ENCODE measurements around the gene UMODL1. TPM values are rescaled to one million over a fixed set of nuclear protein-coding genes. Genes with fewer than 3 reads are reported as not detected.
A peak's percentile ranks its signal among the peaks of the same experiment; 100 is the strongest.
"Not testable (repeated sequence)": the region's sequence is repeated elsewhere in the genome, so short reads cannot be mapped to it uniquely, and the experiment has no call there.

Gene UMODL1
- polyA plus RNA-seq, 2 donors, result 0.12 to 0.18 TPM

DNA sequence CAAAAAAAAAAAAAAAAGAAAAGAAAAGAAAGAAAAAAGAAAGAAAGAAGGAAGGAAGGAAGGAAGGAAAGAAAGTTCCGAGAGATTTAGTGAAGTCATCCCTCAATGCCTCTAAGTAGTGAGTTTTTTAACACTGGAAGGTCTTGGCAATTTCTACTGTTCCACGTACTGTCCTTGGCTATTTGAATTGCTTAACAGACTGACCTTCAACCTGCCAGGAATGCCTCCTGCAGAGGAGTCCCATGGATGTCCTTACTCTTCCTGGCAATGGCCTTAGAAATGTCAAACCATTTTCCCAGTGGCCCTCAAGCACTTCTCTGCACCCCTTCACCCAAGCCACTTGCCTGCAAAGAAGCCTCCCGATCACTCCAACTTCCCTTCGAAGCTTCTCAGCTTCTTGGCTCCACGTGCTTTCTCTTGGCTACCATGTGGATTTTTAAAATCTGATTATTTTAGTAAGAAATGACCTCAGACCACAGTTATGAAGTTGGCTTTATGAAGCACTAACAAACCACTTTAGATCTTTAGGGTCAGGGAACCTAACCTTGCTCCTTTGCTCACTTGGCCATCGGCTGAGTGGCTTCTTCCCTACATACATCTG is 104.1 kb downstream of the UMODL1 start:
- WGBS, 2 donors, result 85 to 89% methylated on average over 6 of the region's 6 CpGs
- Histone ChIP-seq H3K27ac (ENCODE audit: low read depth in 2 of 2, low read length in 1 of 2) (no peak overlapping the region), H3K27me3 (ENCODE audit: control insufficient read depth in 1 of 2, insufficient read depth in 2 of 2, low read length in 2 of 2) (no peaks in the 10 kb centered on the region), H3K4me1 (ENCODE audit: control insufficient read depth in 2 of 2, insufficient read depth in 2 of 2, low read length in 1 of 2) (peaks cover 0 to 3% of the 10 kb centered on the region in 2 donors), H3K4me3 (ENCODE audit: low read depth in 1 of 2, low read length in 2 of 2) (no peak overlapping the region), H3K36me3 (ENCODE audit: control insufficient read depth in 2 of 2, insufficient read depth in 2 of 2, low read length in 1 of 2) (no peaks in the 10 kb centered on the region), H3K9me3 (ENCODE audit: control insufficient read depth in 2 of 2, insufficient read depth in 1 of 2, low read depth in 1 of 2, low read length in 1 of 2) (peaks cover 0 to 3% of the 10 kb centered on the region in 2 donors)

GRCh38 chr21:42176859-42177258 is 105.7 kb downstream of the UMODL1 start:
- H3K36me3 ChIP-seq (ENCODE audit: control insufficient read depth in 2 of 2, insufficient read depth in 2 of 2, low read length in 1 of 2), result no peaks in the 10 kb centered on the region
- H3K4me3 ChIP-seq (ENCODE audit: low read depth in 1 of 2, low read length in 2 of 2), result no peak overlapping the region
- H3K27me3 ChIP-seq (ENCODE audit: control insufficient read depth in 1 of 2, insufficient read depth in 2 of 2, low read length in 2 of 2), result no peaks in the 10 kb centered on the region
- H3K9me3 ChIP-seq (ENCODE audit: control insufficient read depth in 2 of 2, insufficient read depth in 1 of 2, low read depth in 1 of 2, low read length in 1 of 2), result peaks cover 0 to 3% of the 10 kb centered on the region in 2 donors
- WGBS, 2 donors, result 61 to 66% methylated on average over 3 of the region's 3 CpGs
- H3K4me1 ChIP-seq (ENCODE audit: control insufficient read depth in 2 of 2, insufficient read depth in 2 of 2, low read length in 1 of 2), result no peaks in the 10 kb centered on the region
- H3K27ac ChIP-seq (ENCODE audit: low read depth in 2 of 2, low read length in 1 of 2), result no peak overlapping the region

GRCh38 chr21:42179316-42179715 is 108.2 kb downstream of the UMODL1 start:
- WGBS, 2 donors, result 64% methylated on average over 3 of the region's 3 CpGs

DNA sequence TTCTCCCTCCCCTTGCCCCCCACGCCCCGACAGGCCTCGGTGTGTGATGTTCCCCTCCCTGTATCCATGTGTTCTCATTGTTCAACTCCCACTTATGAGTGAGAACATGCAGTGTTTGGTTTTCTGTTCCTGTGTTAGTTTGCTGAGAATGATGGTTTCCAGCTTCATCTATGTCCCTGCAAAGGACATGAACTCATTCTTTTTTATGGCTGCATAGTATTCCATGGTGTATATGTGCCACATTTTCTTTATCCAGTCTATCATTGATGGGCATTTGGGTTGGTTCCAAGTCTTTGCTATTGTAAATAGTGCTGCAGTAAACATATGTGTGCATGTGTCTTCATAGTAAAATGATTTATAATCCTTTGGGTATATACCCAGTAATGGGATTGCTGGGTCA is 108.9 kb downstream of the UMODL1 start:
- H3K4me1 ChIP-seq (ENCODE audit: control insufficient read depth in 2 of 2, insufficient read depth in 2 of 2, low read length in 1 of 2); H3K36me3 ChIP-seq (ENCODE audit: control insufficient read depth in 2 of 2, insufficient read depth in 2 of 2, low read length in 1 of 2); H3K27ac ChIP-seq (ENCODE audit: low read depth in 2 of 2, low read length in 1 of 2); H3K9me3 ChIP-seq (ENCODE audit: control insufficient read depth in 2 of 2, insufficient read depth in 1 of 2, low read depth in 1 of 2, low read length in 1 of 2); H3K4me3 ChIP-seq (ENCODE audit: low read depth in 1 of 2, low read length in 2 of 2); H3K27me3 ChIP-seq (ENCODE audit: control insufficient read depth in 1 of 2, insufficient read depth in 2 of 2, low read length in 2 of 2): not testable (repeated sequence)
- 87 to 90% methylated on average over 3 of the region's 3 CpGs for WGBS, 2 donors

More at GRCh38 chr21:42179316-42179715, 108.2 kb downstream of the UMODL1 start:
- no peaks in the 10 kb centered on the region for H3K4me1 ChIP-seq (ENCODE audit: control insufficient read depth in 2 of 2, insufficient read depth in 2 of 2, low read length in 1 of 2)
- no peaks in the 10 kb centered on the region for H3K36me3 ChIP-seq (ENCODE audit: control insufficient read depth in 2 of 2, insufficient read depth in 2 of 2, low read length in 1 of 2)
- H3K27me3 ChIP-seq (ENCODE audit: control insufficient read depth in 1 of 2, insufficient read depth in 2 of 2, low read length in 2 of 2), result no peaks in the 10 kb centered on the region
- H3K4me3 ChIP-seq (ENCODE audit: low read depth in 1 of 2, low read length in 2 of 2), result no peak overlapping the region
- no peak overlapping the region for H3K27ac ChIP-seq (ENCODE audit: low read depth in 2 of 2, low read length in 1 of 2)
- peaks cover 0 to 4% of the 10 kb centered on the region in 2 donors for H3K9me3 ChIP-seq (ENCODE audit: control insufficient read depth in 2 of 2, insufficient read depth in 1 of 2, low read depth in 1 of 2, low read length in 1 of 2)

DNA sequence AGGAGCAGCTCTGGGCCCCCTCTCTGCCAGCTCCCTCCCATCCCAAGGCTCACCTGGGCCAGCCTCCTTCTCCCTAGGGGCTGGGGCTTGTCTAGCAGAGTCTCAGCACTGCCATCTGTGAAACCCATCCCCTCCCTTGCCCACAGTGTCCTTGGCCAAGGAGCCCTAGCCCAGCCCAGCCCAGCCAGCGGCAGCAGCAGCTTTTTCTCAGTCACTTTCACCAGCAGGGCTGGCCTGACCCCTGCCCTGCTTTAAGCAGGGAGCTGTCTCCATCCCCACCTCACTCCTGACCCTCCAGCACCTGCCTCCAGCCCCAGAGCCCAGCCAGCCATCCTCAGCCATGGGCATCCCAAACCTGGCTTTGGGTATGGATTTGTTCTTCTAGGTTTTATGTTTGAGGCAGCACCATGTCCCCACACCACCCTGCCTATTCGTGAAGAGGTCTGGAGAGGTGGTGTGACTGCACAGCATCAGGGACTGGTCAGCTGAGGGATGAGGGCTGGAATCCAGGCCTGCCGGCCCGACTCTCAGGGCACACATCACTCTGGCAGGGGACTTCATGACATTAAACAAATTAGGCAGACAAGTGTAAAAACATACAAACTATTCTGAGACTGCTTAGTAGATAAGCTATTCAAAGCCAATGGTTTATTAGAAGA is 111.7 kb downstream of the UMODL1 start:
- Histone ChIP-seq H3K36me3 (ENCODE audit: control insufficient read depth in 2 of 2, insufficient read depth in 2 of 2, low read length in 1 of 2) (no peaks in the 10 kb centered on the region), H3K9me3 (ENCODE audit: control insufficient read depth in 2 of 2, insufficient read depth in 1 of 2, low read depth in 1 of 2, low read length in 1 of 2) (peaks cover 0 to 7% of the 10 kb centered on the region in 2 donors), H3K27ac (ENCODE audit: low read depth in 2 of 2, low read length in 1 of 2) (no peak overlapping the region), H3K4me3 (ENCODE audit: low read depth in 1 of 2, low read length in 2 of 2) (no peak overlapping the region), H3K4me1 (ENCODE audit: control insufficient read depth in 2 of 2, insufficient read depth in 2 of 2, low read length in 1 of 2) (no peaks in the 10 kb centered on the region), H3K27me3 (ENCODE audit: control insufficient read depth in 1 of 2, insufficient read depth in 2 of 2, low read length in 2 of 2) (no peaks in the 10 kb centered on the region)
- WGBS, 2 donors, result 81 to 83% methylated on average over 4 of the region's 4 CpGs

- Histone ChIP-seq H3K27me3 (ENCODE audit: control insufficient read depth in 1 of 2, insufficient read depth in 2 of 2, low read length in 2 of 2) (no peaks in the 10 kb centered on the region), H3K4me3 (ENCODE audit: low read depth in 1 of 2, low read length in 2 of 2) (no peak overlapping the region), H3K36me3 (ENCODE audit: control insufficient read depth in 2 of 2, insufficient read depth in 2 of 2, low read length in 1 of 2) (no peaks in the 10 kb centered on the region), H3K9me3 (ENCODE audit: control insufficient read depth in 2 of 2, insufficient read depth in 1 of 2, low read depth in 1 of 2, low read length in 1 of 2) (peaks cover 0 to 7% of the 10 kb centered on the region in 2 donors), H3K27ac (ENCODE audit: low read depth in 2 of 2, low read length in 1 of 2) (no peak overlapping the region), H3K4me1 (ENCODE audit: control insufficient read depth in 2 of 2, insufficient read depth in 2 of 2, low read length in 1 of 2) (no peaks in the 10 kb centered on the region)
- WGBS, 2 donors, result 95 to 96% methylated on average over 6 of the region's 6 CpGs
These were observed 112.5 kb downstream of the UMODL1 start for GRCh38 chr21:42183374-42184266.

DNA sequence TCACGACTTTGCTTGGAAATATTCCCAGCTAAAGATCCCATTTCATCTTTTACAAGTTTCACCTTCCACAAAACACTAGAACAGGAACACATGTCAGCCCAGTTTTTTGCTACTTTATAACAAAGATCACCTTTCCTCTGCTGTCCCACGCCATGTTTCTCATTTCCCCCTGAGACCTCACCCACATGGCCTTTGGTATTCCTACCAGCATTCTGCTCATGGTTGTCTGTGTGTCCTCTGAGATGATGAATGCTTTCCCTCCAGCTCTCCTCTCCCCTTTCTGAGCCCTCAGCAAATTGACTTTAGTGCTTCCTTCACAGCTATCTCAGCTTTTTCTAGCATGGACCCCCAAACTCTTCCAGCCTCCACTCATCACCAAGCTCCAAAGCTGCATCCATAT is 115.5 kb downstream of the UMODL1 start:
- no peaks in the 10 kb centered on the region for H3K27me3 ChIP-seq (ENCODE audit: control insufficient read depth in 1 of 2, insufficient read depth in 2 of 2, low read length in 2 of 2)
- H3K4me1 ChIP-seq (ENCODE audit: control insufficient read depth in 2 of 2, insufficient read depth in 2 of 2, low read length in 1 of 2), result no peaks in the 10 kb centered on the region
- H3K9me3 ChIP-seq (ENCODE audit: control insufficient read depth in 2 of 2, insufficient read depth in 1 of 2, low read depth in 1 of 2, low read length in 1 of 2), result peaks cover 0 to 7% of the 10 kb centered on the region in 2 donors
- H3K36me3 ChIP-seq (ENCODE audit: control insufficient read depth in 2 of 2, insufficient read depth in 2 of 2, low read length in 1 of 2), result no peaks in the 10 kb centered on the region
- no peak overlapping the region for H3K4me3 ChIP-seq (ENCODE audit: low read depth in 1 of 2, low read length in 2 of 2)
- no peak overlapping the region for H3K27ac ChIP-seq (ENCODE audit: low read depth in 2 of 2, low read length in 1 of 2)
- 63 to 76% methylated on average over 2 of the region's 2 CpGs for WGBS, 2 donors

- peaks cover 0 to 4% of the 10 kb centered on the region in 2 donors for H3K4me1 ChIP-seq (ENCODE audit: control insufficient read depth in 2 of 2, insufficient read depth in 2 of 2, low read length in 1 of 2)
- peaks cover 0 to 7% of the 10 kb centered on the region in 2 donors for H3K9me3 ChIP-seq (ENCODE audit: control insufficient read depth in 2 of 2, insufficient read depth in 1 of 2, low read depth in 1 of 2, low read length in 1 of 2)
- no peak overlapping the region for H3K4me3 ChIP-seq (ENCODE audit: low read depth in 1 of 2, low read length in 2 of 2)
- WGBS, 2 donors, result 65% methylated on average over 8 of the region's 8 CpGs
- H3K27me3 ChIP-seq (ENCODE audit: control insufficient read depth in 1 of 2, insufficient read depth in 2 of 2, low read length in 2 of 2), result no peaks in the 10 kb centered on the region
- H3K27ac ChIP-seq (ENCODE audit: low read depth in 2 of 2, low read length in 1 of 2), result peak overlapping the region; percentile 52 to 65
- H3K36me3 ChIP-seq (ENCODE audit: control insufficient read depth in 2 of 2, insufficient read depth in 2 of 2, low read length in 1 of 2), result no peaks in the 10 kb centered on the region
These were observed 117.0 kb downstream of the UMODL1 start for GRCh38 chr21:42187976-42188653.

DNA sequence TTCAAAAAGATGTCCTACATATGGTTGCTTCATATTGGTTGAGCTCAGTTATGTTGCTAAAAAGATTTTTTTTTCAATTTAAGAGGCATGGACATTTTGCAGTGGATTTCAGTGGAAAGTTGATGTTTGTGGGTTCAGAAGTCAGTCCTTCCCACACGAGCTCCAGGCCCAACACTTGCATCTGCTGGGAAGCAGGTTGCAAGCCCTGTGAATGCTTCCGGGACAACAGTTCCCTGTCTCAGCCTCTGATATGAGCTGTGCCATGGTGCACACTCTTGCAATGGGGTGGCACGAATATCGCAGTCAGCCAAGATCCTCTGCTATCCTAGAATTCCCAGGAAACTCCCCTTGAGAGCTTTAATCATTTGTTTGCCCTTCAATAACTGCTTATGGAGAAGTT is 117.5 kb downstream of the UMODL1 start:
- peaks cover 0 to 4% of the 10 kb centered on the region in 2 donors for H3K4me1 ChIP-seq (ENCODE audit: control insufficient read depth in 2 of 2, insufficient read depth in 2 of 2, low read length in 1 of 2)
- peaks cover 0 to 4% of the 10 kb centered on the region in 2 donors for H3K9me3 ChIP-seq (ENCODE audit: control insufficient read depth in 2 of 2, insufficient read depth in 1 of 2, low read depth in 1 of 2, low read length in 1 of 2)
- no peak overlapping the region for H3K27ac ChIP-seq (ENCODE audit: low read depth in 2 of 2, low read length in 1 of 2)
- no peaks in the 10 kb centered on the region for H3K27me3 ChIP-seq (ENCODE audit: control insufficient read depth in 1 of 2, insufficient read depth in 2 of 2, low read length in 2 of 2)
- WGBS, 2 donors, result 82 to 88% methylated on average over 4 of the region's 4 CpGs
- no peaks in the 10 kb centered on the region for H3K36me3 ChIP-seq (ENCODE audit: control insufficient read depth in 2 of 2, insufficient read depth in 2 of 2, low read length in 1 of 2)
- no peak overlapping the region for H3K4me3 ChIP-seq (ENCODE audit: low read depth in 1 of 2, low read length in 2 of 2)

All from esophagus (tissue), 2 donors.